ENCODE results near the gene EMX1.

The EMX1 gene

DNA sequence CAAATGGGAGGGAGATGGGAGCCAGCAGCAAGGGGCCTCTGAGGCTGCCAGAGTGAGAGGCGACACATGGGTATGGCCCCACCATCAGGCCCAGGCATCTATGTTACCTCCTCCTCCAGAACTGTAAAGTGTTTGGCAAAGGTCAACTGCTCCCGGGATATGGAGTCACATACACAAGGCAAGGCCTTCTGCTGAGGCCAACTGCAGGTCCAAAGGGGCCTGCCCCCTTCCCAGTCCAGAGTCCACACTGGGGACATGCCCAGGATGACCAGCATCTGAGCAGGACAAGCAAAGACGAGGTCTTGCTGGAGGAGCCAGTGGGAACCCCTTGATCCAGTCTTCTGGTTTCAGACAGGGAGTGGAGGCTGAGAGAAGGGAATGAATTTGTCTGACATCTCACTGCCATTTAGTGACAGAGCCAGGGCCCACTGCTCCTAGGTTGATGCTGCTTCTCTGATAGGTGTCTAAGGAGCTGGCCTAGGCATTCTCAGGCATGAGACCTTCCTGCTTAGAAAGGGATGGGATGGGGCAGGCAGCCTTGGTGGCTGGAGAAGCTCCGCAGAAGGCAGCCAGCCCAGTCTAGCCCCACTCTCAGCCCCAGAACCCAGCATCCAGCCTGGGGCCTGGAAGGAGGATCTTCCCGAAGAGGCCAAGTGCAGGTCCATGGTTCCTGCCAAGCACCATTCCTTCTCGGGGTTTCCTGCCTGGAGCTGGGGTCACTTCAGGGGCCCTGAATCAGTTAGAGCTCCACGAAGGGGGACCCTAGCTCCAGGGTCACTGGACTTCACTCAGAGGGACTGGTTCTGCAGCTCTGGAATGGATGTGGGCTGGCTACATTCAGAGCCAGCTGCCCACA, 26.4 kb downstream of the EMX1 start:
- no peak for DNase-seq (ENCODE audit: low read depth in 1 of 2, low spot score in 1 of 2)
- TF ChIP-seq JUND (IDR thresholded peaks at IDR 0.05; ENCODE audit: low read depth) = no peak
- in situ Hi-C loops (cut with HindIII; ENCODE audit: low pct_unique_long_range_greater_than_20kb, low sequenced_read_pairs) = no loop called here

DNA sequence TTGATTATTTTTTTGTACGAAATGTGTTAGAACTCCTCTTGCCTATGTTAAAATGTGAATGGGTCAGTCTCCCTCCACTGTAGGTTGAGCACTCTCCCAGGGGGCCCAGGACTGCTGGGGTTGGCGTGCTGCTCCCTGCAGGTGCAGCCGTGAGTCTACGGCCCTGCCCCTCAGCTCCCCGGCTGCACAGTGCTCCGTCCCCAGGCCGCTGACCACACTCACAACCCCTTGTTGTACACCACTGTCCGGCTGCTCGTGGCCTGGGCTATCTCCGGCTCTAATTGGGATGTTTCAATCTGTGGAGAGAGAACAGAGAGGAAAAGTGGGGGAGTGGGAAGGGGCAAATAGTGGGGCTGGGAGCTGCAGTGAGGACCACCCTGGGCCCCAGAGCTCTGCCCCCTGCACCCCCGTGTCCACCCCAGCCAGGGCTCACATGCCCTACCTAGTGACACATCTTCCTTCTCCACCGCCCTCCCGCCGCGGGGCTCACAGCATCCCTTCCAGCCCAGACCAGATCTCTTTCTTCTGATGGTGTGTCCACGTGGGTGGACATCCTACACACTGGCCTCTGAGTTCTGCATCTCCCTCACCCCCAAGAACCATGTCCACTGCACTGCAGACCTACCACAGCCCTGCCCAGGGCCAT, 27.6 kb downstream of the EMX1 start:
- DNase-seq (ENCODE audit: low read depth in 1 of 2, low spot score in 1 of 2) = no peak
- no peak for TF ChIP-seq JUND (IDR thresholded peaks at IDR 0.05; ENCODE audit: low read depth)
- in situ Hi-C loops (cut with HindIII; ENCODE audit: low pct_unique_long_range_greater_than_20kb, low sequenced_read_pairs) = no loop called here

- TF ChIP-seq JUND (IDR thresholded peaks at IDR 0.05; ENCODE audit: low read depth) = no peak
- no peak for DNase-seq (ENCODE audit: low read depth in 1 of 2, low spot score in 1 of 2)
- in situ Hi-C loops (cut with HindIII; ENCODE audit: low pct_unique_long_range_greater_than_20kb, low sequenced_read_pairs) = no loop called here
Observed at GRCh38 chr2:72945450-72946019, 28.2 kb downstream of the EMX1 start.

DNA sequence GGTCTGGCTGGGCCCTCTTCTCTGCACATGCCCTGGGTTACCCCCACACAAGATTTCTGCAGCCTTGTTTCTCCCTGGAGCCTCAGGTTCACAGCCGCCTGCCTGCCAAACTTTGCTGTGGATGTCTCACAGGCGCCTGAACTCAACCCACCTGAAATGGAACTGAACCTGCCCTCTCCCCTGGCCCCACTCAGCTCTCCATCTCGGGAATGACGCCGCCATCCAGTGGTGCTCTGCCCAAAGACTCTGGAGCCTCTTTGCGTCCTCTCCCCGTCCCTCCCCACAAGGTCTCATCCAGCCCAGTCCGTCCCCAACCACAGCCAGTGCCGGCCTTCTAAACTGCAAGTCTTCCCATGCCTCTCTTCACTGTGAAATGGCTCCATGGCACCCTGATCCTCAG, 29.1 kb downstream of the EMX1 start:
- TF ChIP-seq JUND (IDR thresholded peaks at IDR 0.05; ENCODE audit: low read depth) = no peak
- no peak for DNase-seq (ENCODE audit: low read depth in 1 of 2, low spot score in 1 of 2)
- in situ Hi-C loops (cut with HindIII; ENCODE audit: low pct_unique_long_range_greater_than_20kb, low sequenced_read_pairs) = no loop called here

DNA sequence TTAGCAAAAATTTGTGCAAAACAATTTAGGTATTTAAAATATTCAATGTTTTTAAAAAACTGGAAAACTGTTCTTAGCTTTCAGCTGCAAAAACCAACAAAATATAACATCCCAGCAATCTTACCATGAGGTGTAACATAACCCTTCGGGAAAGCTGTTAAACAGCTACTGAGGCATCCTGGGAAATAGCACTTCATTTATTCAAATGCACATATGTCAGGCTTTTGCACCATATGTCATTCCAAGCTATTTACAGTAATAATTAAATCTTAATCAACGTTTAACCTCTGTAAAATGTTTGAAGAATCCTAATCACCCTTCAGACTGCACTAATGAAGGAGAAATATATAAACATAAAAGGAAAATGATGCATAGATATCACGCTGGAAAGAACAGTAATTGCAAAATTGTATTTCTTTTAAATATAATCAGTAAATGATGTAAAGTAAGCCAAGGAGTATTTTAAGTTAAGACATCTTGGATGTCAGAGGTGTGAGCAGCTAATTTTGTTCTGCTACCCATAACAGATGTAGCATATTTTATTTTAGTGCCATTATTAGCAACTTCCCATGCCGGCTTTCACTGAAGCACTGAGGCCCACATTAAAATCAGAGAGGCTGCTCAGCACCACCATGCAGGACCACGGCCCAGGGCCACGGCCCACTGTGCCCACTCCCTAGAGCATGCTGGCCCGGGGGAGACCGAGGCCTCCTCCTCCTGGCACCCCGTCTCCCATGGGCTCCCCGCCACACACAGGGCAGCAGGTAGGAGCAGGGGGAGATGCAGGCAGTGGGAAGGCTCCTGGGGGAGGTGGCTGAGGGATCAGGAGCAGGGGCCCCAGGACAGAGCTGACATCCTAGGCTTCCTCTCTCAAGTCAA, 30.9 kb downstream of the EMX1 start:
- in situ Hi-C loops (cut with HindIII; ENCODE audit: low pct_unique_long_range_greater_than_20kb, low sequenced_read_pairs) = no loop called here
- no peak for TF ChIP-seq JUND (IDR thresholded peaks at IDR 0.05; ENCODE audit: low read depth)
- no peak for DNase-seq (ENCODE audit: low read depth in 1 of 2, low spot score in 1 of 2)

DNA sequence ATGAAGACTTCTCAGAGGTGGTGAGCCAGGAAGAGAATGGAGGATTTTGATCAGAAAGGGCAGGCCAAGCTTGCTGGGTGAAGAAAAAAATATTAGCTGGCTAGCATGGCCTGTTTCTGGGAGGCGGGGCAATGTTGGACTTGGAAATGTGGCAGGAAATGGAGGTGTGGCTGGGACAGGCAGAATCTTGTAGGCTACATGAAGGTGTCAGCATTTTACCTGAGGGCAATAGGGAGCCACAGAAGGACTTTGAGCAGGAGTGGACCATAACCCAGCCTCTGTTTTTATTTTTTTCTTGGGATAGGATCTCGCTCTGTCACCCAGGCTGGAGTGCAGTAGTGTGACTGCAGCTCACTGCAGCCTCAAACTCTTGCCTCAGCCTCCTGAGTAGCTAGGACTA, 31.7 kb downstream of the EMX1 start:
- no peak for DNase-seq (ENCODE audit: low read depth in 1 of 2, low spot score in 1 of 2)
- TF ChIP-seq JUND (IDR thresholded peaks at IDR 0.05; ENCODE audit: low read depth) = no peak
- in situ Hi-C loops (cut with HindIII; ENCODE audit: low pct_unique_long_range_greater_than_20kb, low sequenced_read_pairs) = no loop called here

- in situ Hi-C loops (cut with HindIII; ENCODE audit: low pct_unique_long_range_greater_than_20kb, low sequenced_read_pairs) = no loop called here
- TF ChIP-seq JUND (IDR thresholded peaks at IDR 0.05; ENCODE audit: low read depth) = no peak
- DNase-seq (ENCODE audit: low read depth in 1 of 2, low spot score in 1 of 2) = no peak
Observed at GRCh38 chr2:72949642-72950041, 32.3 kb downstream of the EMX1 start.

DNA sequence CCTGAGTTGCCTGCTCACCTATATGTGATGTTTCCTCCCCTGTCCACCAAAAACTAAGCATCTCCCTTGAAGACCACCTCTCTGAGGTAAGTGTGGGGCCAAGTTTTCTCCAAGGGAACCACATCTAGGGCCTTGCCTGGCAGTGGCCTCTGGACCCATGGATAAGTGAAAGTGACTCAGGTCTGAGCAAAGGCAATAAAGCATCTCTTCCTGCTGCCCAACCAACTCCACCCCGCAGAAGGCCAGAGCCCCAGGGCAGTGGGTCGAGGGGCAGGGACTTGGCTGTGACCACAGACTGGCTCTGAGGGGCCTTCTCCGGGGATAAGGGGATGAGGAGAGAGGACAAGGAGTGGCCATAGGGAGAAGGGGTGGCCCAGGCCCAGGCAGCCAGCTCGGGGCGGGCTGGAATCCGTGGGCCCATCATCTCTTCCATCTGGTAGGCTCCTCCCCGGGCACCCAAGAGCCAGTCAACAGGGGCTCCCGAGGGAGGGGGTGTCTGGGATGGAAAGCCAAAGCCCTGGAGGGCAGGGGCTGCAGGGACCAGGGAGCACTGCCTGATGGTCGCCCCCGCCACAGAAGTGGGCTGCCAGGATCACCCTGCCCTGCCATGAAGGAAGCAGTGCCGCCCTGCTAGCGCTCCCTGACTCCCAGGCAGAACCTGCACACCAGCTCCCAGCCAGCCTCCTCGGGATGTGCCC, 33.4 kb downstream of the EMX1 start:
- no peak for DNase-seq (ENCODE audit: low read depth in 1 of 2, low spot score in 1 of 2)
- no peak for TF ChIP-seq JUND (IDR thresholded peaks at IDR 0.05; ENCODE audit: low read depth)
- in situ Hi-C loops (cut with HindIII; ENCODE audit: low pct_unique_long_range_greater_than_20kb, low sequenced_read_pairs) = no loop called here

- no peak for DNase-seq (ENCODE audit: low read depth in 1 of 2, low spot score in 1 of 2)
- no peak for TF ChIP-seq JUND (IDR thresholded peaks at IDR 0.05; ENCODE audit: low read depth)
- in situ Hi-C loops (cut with HindIII; ENCODE audit: low pct_unique_long_range_greater_than_20kb, low sequenced_read_pairs) = no loop called here
Observed at GRCh38 chr2:72951303-72952095, 34.2 kb downstream of the EMX1 start.

- TF ChIP-seq JUND (IDR thresholded peaks at IDR 0.05; ENCODE audit: low read depth) = no peak
- DNase-seq (ENCODE audit: low read depth in 1 of 2, low spot score in 1 of 2) = no peak
- in situ Hi-C loops (cut with HindIII; ENCODE audit: low pct_unique_long_range_greater_than_20kb, low sequenced_read_pairs) = no loop called here
Observed at GRCh38 chr2:72952110-72952823, 34.9 kb downstream of the EMX1 start.

DNA sequence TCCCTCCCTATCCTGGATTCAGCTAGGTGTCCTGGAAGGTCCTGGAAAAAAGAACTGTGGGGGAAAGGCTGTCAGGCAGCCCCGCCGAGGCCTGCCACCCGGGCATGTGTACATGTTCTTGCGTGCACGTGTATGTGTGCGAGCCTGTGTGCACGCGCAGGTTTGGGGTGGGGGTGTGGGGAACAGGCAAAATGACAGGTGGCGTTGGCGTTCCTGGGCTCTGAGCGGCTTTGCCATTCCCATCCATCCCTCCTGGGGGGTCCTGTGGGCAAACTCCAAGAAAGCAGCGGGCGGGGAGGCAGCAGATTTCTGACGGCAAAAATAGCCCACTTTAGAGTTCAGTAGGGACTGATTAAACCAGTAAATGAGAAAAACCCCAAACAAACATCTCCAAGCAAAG, 35.6 kb downstream of the EMX1 start:
- no peak for TF ChIP-seq JUND (IDR thresholded peaks at IDR 0.05; ENCODE audit: low read depth)
- in situ Hi-C loops (cut with HindIII; ENCODE audit: low pct_unique_long_range_greater_than_20kb, low sequenced_read_pairs) = no loop called here
- no peak for DNase-seq (ENCODE audit: low read depth in 1 of 2, low spot score in 1 of 2)

Data from T47D (cell line).